Mesendoderm (in vitro differentiated cells): ENCODE results near the gene CMC1. TPM values are rescaled to one million over a fixed set of nuclear protein-coding genes. Genes with fewer than 3 reads are reported as not detected.
"Not testable (repeated sequence)": the region's sequence is repeated elsewhere in the genome, so short reads cannot be mapped to it uniquely, and the experiment has no call there.

ENCODE experiments used
- DNase-seq: peaks from one replicate; pipeline ENCODE4 v3.0.0; 2013
- H2AK5ac ChIP-seq: 2 replicates; pipeline ENCODE4 v1.6.1; 2013; ENCODE audit warnings: low read length, inconsistent platforms
- H2BK120ac ChIP-seq: 2 replicates; pipeline ENCODE4 v1.6.1; 2013; ENCODE audit warnings: low read depth, mild to moderate bottlenecking, low read length, moderate library complexity, mixed read lengths
- H2BK15ac ChIP-seq: replicated peaks from 2 replicates; pipeline ENCODE4 v1.6.1; 2013; ENCODE audit warnings: low read depth, mild to moderate bottlenecking, moderate library complexity
- H2BK5ac ChIP-seq: 2 replicates; pipeline ENCODE4 v1.6.1; 2013; ENCODE audit warnings: low read length, inconsistent platforms
- H3K18ac ChIP-seq: 2 replicates; pipeline ENCODE4 v1.6.1; 2013; ENCODE audit warnings: mild to moderate bottlenecking, low read length, mixed read lengths
- H3K23ac ChIP-seq: one replicate; pipeline ENCODE4 v1.6.1; 2013; ENCODE audit warnings: low read length
- H3K27ac ChIP-seq: 2 replicates; pipeline ENCODE4 v1.5.1; 2013; ENCODE audit warnings: low read depth, mild to moderate bottlenecking, inconsistent platforms, low read length, moderate library complexity
- H3K27me3 ChIP-seq: 2 replicates; pipeline ENCODE4 v1.6.1; 2013; ENCODE audit warnings: low read length, control low read depth, mild to moderate bottlenecking, inconsistent platforms; ENCODE audit not compliant: insufficient read depth, poor library complexity
- H3K36me3 ChIP-seq: 2 replicates; pipeline ENCODE4 v1.6.1; 2013; ENCODE audit warnings: low read length, inconsistent platforms; ENCODE audit not compliant: control insufficient read depth, insufficient read depth
- H3K4ac ChIP-seq: one replicate; pipeline ENCODE4 v1.6.1; 2013; ENCODE audit warnings: low read depth, mild to moderate bottlenecking, low read length, moderate library complexity
- H3K4me1 ChIP-seq: 2 replicates; pipeline ENCODE4 v1.6.1; 2013; ENCODE audit warnings: low read depth, low read length, inconsistent platforms; ENCODE audit not compliant: control insufficient read depth
- H3K4me2 ChIP-seq: 2 replicates; pipeline ENCODE4 v1.6.1; 2013; ENCODE audit warnings: low read length
- H3K4me3 ChIP-seq: 2 replicates; pipeline ENCODE4 v1.5.1; 2013; ENCODE audit warnings: mild to moderate bottlenecking, low read length
- H3K56ac ChIP-seq: one replicate; pipeline ENCODE4 v1.6.1; 2013; ENCODE audit warnings: low read length
- H3K79me1 ChIP-seq: 2 replicates; pipeline ENCODE4 v1.6.1; 2013; ENCODE audit warnings: low read length, inconsistent platforms
- H3K79me2 ChIP-seq: 2 replicates; pipeline ENCODE4 v1.6.1; 2013; ENCODE audit warnings: mild to moderate bottlenecking, low read length; ENCODE audit not compliant: control insufficient read depth, insufficient read depth
- H3K9ac ChIP-seq: 2 replicates; pipeline ENCODE4 v1.6.1; 2013; ENCODE audit warnings: low read length, inconsistent platforms
- H4K5ac ChIP-seq: one replicate; pipeline ENCODE4 v1.6.1; 2013; ENCODE audit warnings: low read length
- H4K8ac ChIP-seq: one replicate; pipeline ENCODE4 v1.6.1; 2013; ENCODE audit warnings: low read depth, mild to moderate bottlenecking, control low read depth, low read length, moderate library complexity
- WGBS: extraction: QIAGEN DNeasy Blood & Tissue Kit; methylation state at CpG from one replicate; pipeline ENCODE4 v1.1.7; 2013; ENCODE audit warnings: low lambda C conversion rate, missing lambda C conversion rate; ENCODE audit not compliant: insufficient coverage; ENCODE audit errors: extremely low coverage; 5-methylcytosine and 5-hydroxymethylcytosine counted together
- polyA plus RNA-seq, 2 experiments: library from polyadenylated mRNA; stranded (reverse); fragments of 200-250 nt; gene quantifications; one replicate each; pipeline ENCODE4 v1.2.3, GENCODE V29; 2013

CMC1 gene, protein sequence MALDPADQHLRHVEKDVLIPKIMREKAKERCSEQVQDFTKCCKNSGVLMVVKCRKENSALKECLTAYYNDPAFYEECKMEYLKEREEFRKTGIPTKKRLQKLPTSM
- polyA plus RNA-seq (2013, experiment 1 of 2), result 64.3 TPM
- polyA plus RNA-seq (2013, experiment 2 of 2), result 62.3 TPM

- H4K8ac ChIP-seq, result no peak within 1 kb of the TSS
- no CpG with 5 or more reads among the region's 68 CpGs for WGBS
Observed at GRCh38 chr3:28241221-28242160, at the start of gene CMC1. Gene CMC1, plus strand, starts transcription at chr3:28241619. Its CDS starts 175 bp downstream, at chr3:28241794.

GRCh38 chr3:28198161-28198560 lies 43.3 kb upstream of the CMC1 start:
- H3K9ac ChIP-seq, result no peak overlapping the region
- no peak overlapping the region for H2BK5ac ChIP-seq
- no peaks in the 10 kb centered on the region for H3K36me3 ChIP-seq
- H3K79me2 ChIP-seq, result no peaks in the 10 kb centered on the region
- H3K4me3 ChIP-seq, result no peak overlapping the region
- no peak overlapping the region for H3K4ac ChIP-seq
- H3K27ac ChIP-seq, result no peak overlapping the region
- WGBS, result no CpG with 5 or more reads among the region's 3 CpGs
- no peak overlapping the region for H4K5ac ChIP-seq
- no peaks in the 10 kb centered on the region for H3K27me3 ChIP-seq
- no peak overlapping the region for H2AK5ac ChIP-seq
- H4K8ac ChIP-seq, result no peak overlapping the region
- no peaks in the 10 kb centered on the region for H3K79me1 ChIP-seq
- H2BK120ac ChIP-seq, result no peak overlapping the region
- no peak overlapping the region for H3K4me2 ChIP-seq
- H3K23ac ChIP-seq, result no peak overlapping the region
- no peak overlapping the region for H2BK15ac ChIP-seq
- no peak for DNase-seq
- no peak overlapping the region for H3K56ac ChIP-seq
- H3K4me1 ChIP-seq, result no peaks in the 10 kb centered on the region
- no peak overlapping the region for H3K18ac ChIP-seq

More at GRCh38 chr3:28241221-28242160, at the start of gene CMC1:
- H3K4me1 ChIP-seq, result peaks cover 6% of the 10 kb centered on the region
- H3K9ac ChIP-seq, result peak within 1 kb of the TSS; percentile 70
- peak within 1 kb of the TSS; percentile 71 for H3K4me3 ChIP-seq
- no peaks in the 10 kb centered on the region for H3K36me3 ChIP-seq
- H2BK15ac ChIP-seq, result no peak within 1 kb of the TSS
- H2BK5ac ChIP-seq, result peak within 1 kb of the TSS; percentile 39
- H2BK120ac ChIP-seq, result no peak within 1 kb of the TSS
- H3K27me3 ChIP-seq, result no peaks in the 10 kb centered on the region
- H3K79me1 ChIP-seq, result peaks cover 9% of the 10 kb centered on the region
- DNase-seq, result peak; percentile 99
- peak within 1 kb of the TSS; percentile 82 for H3K4me2 ChIP-seq
- no peak within 1 kb of the TSS for H2AK5ac ChIP-seq
- H4K5ac ChIP-seq, result peak within 1 kb of the TSS; percentile 3
- peak within 1 kb of the TSS; percentile 91 for H3K56ac ChIP-seq
- no peak within 1 kb of the TSS for H3K23ac ChIP-seq
- peaks cover 13% of the 10 kb centered on the region for H3K79me2 ChIP-seq
- H3K18ac ChIP-seq, result peak within 1 kb of the TSS; percentile 91
- peak within 1 kb of the TSS; percentile 67 for H3K27ac ChIP-seq
- peak within 1 kb of the TSS; percentile 56 for H3K4ac ChIP-seq

DNA sequence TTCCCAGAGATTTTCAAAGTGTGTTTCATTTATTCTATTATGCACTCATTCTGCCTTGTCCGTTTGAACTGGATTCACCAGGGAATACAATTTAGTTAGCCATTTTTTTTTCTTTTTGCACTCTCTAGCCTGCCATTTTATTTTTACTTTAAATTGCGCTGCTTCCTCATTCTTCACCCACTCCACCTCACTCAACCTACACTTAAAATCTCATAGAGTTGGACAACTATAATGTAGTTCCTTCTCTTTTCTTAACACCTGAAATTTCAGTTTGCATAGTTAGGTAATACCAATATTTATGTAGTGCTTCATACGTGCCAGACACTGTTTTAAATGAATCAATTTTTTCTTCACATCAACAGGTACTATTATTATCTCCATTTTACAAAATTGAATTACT lies 42.4 kb upstream of the CMC1 start:
- no peak overlapping the region for H4K8ac ChIP-seq
- H4K5ac ChIP-seq, result no peak overlapping the region
- no peak overlapping the region for H3K23ac ChIP-seq
- no peaks in the 10 kb centered on the region for H3K27me3 ChIP-seq
- no peaks in the 10 kb centered on the region for H3K79me1 ChIP-seq
- H2BK120ac ChIP-seq, result no peak overlapping the region
- H3K18ac ChIP-seq, result no peak overlapping the region
- no peak overlapping the region for H3K4ac ChIP-seq
- no peak overlapping the region for H3K4me3 ChIP-seq
- H3K27ac ChIP-seq, result no peak overlapping the region
- no peak overlapping the region for H2BK5ac ChIP-seq
- WGBS, result 100% methylated on average over 1 of the region's 3 CpGs
- no peak for DNase-seq
- H3K4me2 ChIP-seq, result no peak overlapping the region
- no peaks in the 10 kb centered on the region for H3K79me2 ChIP-seq
- H3K36me3 ChIP-seq, result no peaks in the 10 kb centered on the region
- H2AK5ac ChIP-seq, result no peak overlapping the region
- no peak overlapping the region for H3K56ac ChIP-seq
- H3K4me1 ChIP-seq, result no peaks in the 10 kb centered on the region
- no peak overlapping the region for H2BK15ac ChIP-seq
- H3K9ac ChIP-seq, result no peak overlapping the region

- not testable (repeated sequence) for H2BK120ac ChIP-seq, H3K4me1 ChIP-seq, H3K4ac ChIP-seq, H3K18ac ChIP-seq, H3K4me3 ChIP-seq, DNase-seq, H2AK5ac ChIP-seq, H4K5ac ChIP-seq, H3K27ac ChIP-seq, H3K36me3 ChIP-seq, H3K56ac ChIP-seq, H2BK15ac ChIP-seq, H2BK5ac ChIP-seq, H3K27me3 ChIP-seq, H3K4me2 ChIP-seq, H3K23ac ChIP-seq, H3K79me1 ChIP-seq, H4K8ac ChIP-seq, H3K9ac ChIP-seq, H3K79me2 ChIP-seq
- no CpG with 5 or more reads among the region's 15 CpGs for WGBS
Observed at GRCh38 chr3:28199643-28200042, 41.8 kb upstream of the CMC1 start.

DNA sequence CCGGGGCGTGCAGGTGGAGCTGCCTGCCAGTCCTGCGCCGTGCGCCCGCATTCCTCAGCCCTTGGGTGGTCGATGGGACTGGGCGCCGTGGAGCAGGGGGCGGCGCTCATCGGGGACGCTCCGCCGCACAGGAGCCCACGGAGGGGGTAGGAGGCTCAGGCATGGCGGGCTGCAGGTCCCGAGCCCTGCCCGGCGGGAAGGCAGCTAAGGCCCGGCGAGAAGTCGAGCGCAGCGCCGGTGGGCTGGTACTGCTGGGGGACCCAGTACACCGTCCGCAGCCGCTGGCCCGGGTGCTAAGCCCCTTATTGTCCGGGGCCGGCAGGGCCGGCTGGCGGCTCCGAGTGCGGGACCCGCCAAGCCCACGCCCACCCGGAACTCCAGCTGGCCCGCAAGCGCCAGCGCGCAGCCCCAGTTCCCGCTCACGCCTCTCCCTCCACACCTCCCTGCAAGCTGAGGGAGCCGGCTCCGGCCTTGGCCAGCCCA lies 41.0 kb upstream of the CMC1 start:
- H3K18ac ChIP-seq, H3K9ac ChIP-seq, H2BK120ac ChIP-seq, H2BK5ac ChIP-seq, H3K79me2 ChIP-seq, H2AK5ac ChIP-seq, H3K4me1 ChIP-seq, H3K4ac ChIP-seq, H4K8ac ChIP-seq, H3K79me1 ChIP-seq, H3K4me2 ChIP-seq, H3K23ac ChIP-seq, H3K4me3 ChIP-seq, H4K5ac ChIP-seq, H3K36me3 ChIP-seq, DNase-seq, H3K56ac ChIP-seq, H2BK15ac ChIP-seq, H3K27ac ChIP-seq, H3K27me3 ChIP-seq: not testable (repeated sequence)
- no CpG with 5 or more reads among the region's 47 CpGs for WGBS
